Frontal cortex (tissue), 4 donors: Measurements from ENCODE around the gene PAFAH2. TPM values are rescaled to one million over a fixed set of nuclear protein-coding genes. Genes with fewer than 3 reads are reported as not detected.
"Not testable (repeated sequence)": the region's sequence is repeated elsewhere in the genome, so short reads cannot be mapped to it uniquely, and the experiment has no call there.

Experiments used
- DNase-seq, 2 donors: peaks; one replicate each; pipeline ENCODE4 v3.0.0; 2012; ENCODE audit warnings: low spot score in 2 of 2
- FAIRE-seq: peaks from 2 replicates; lab custom pipeline; 2012; peaks lifted over from hg19 to GRCh38; lab: Jason Lieb, UNC
- total RNA-seq: library from RNA; depleted of rRNA; stranded (reverse); fragments of >200 nt; gene quantifications from one replicate; pipeline ENCODE4 v1.2.3, GENCODE V29; 2014
- donor health status: control.
- donor health status: control.
- donor health status: control.

Gene PAFAH2
- total RNA-seq, 1 donor from 2014 or later, result 2.4 TPM

GRCh38 chr1:25948641-25949040 lies 49.2 kb downstream of the PAFAH2 start:
- DNase-seq (no peak), FAIRE-seq (no peak)

- DNase-seq (no peak), FAIRE-seq (no peak)
These were observed 50.8 kb downstream of the PAFAH2 start for GRCh38 chr1:25947027-25947426.

GRCh38 chr1:25945761-25946160 lies 52.1 kb downstream of the PAFAH2 start:
- DNase-seq (no peak), FAIRE-seq (no peak)

- no peak for DNase-seq
- no peak for FAIRE-seq
These were observed 52.9 kb downstream of the PAFAH2 start for GRCh38 chr1:25944986-25945385.

GRCh38 chr1:25943511-25943910 lies 54.4 kb downstream of the PAFAH2 start:
- not testable (repeated sequence) for DNase-seq, FAIRE-seq

GRCh38 chr1:25936947-25937346 lies 60.9 kb downstream of the PAFAH2 start:
- no peak for DNase-seq
- FAIRE-seq, result no peak

- no peak for DNase-seq
- no peak for FAIRE-seq
These were observed 64.1 kb downstream of the PAFAH2 start for GRCh38 chr1:25933479-25934365.

GRCh38 chr1:25932811-25933400 lies 65.0 kb downstream of the PAFAH2 start:
- FAIRE-seq, DNase-seq: not testable (repeated sequence)

- DNase-seq (no peak), FAIRE-seq (no peak)
These were observed 65.5 kb downstream of the PAFAH2 start for GRCh38 chr1:25932321-25932720.

- FAIRE-seq, result no peak
These were observed 68.8 kb downstream of the PAFAH2 start for GRCh38 chr1:25929016-25929415.

GRCh38 chr1:25927521-25928265 lies 70.2 kb downstream of the PAFAH2 start:
- DNase-seq, result no peak
- FAIRE-seq, result no peak

More at GRCh38 chr1:25929016-25929415, 68.8 kb downstream of the PAFAH2 start:
- DNase-seq, result no peak

- DNase-seq (no peak), FAIRE-seq (no peak)
These were observed 70.9 kb downstream of the PAFAH2 start for GRCh38 chr1:25926731-25927496.

GRCh38 chr1:25924454-25924853 lies 73.4 kb downstream of the PAFAH2 start:
- FAIRE-seq, result no peak

GRCh38 chr1:25922971-25923552 lies 74.8 kb downstream of the PAFAH2 start:
- no peak for DNase-seq
- FAIRE-seq, result no peak

More at GRCh38 chr1:25924454-25924853, 73.4 kb downstream of the PAFAH2 start:
- no peak for DNase-seq

- no peak for DNase-seq
- FAIRE-seq, result no peak
These were observed 75.5 kb downstream of the PAFAH2 start for GRCh38 chr1:25922056-25922970.

GRCh38 chr1:25918615-25919014 lies 79.2 kb downstream of the PAFAH2 start:
- FAIRE-seq (no peak), DNase-seq (no peak)

- DNase-seq (no peak), FAIRE-seq (no peak)
These were observed 79.9 kb downstream of the PAFAH2 start for GRCh38 chr1:25917996-25918395.

GRCh38 chr1:25916460-25916859 lies 81.4 kb downstream of the PAFAH2 start:
- FAIRE-seq, result no peak
- no peak for DNase-seq
